HG02588 (cell line): ENCODE data around the gene RPL23.

Experiments
- ATAC-seq: cut with Tn5 transposase; IDR thresholded peaks from one replicate; pipeline ENCODE4 v1.9.1; 2021; ENCODE audit warnings: mild to moderate bottlenecking, moderate library complexity; ENCODE audit not compliant: unreplicated experiment

Gene RPL23

DNA sequence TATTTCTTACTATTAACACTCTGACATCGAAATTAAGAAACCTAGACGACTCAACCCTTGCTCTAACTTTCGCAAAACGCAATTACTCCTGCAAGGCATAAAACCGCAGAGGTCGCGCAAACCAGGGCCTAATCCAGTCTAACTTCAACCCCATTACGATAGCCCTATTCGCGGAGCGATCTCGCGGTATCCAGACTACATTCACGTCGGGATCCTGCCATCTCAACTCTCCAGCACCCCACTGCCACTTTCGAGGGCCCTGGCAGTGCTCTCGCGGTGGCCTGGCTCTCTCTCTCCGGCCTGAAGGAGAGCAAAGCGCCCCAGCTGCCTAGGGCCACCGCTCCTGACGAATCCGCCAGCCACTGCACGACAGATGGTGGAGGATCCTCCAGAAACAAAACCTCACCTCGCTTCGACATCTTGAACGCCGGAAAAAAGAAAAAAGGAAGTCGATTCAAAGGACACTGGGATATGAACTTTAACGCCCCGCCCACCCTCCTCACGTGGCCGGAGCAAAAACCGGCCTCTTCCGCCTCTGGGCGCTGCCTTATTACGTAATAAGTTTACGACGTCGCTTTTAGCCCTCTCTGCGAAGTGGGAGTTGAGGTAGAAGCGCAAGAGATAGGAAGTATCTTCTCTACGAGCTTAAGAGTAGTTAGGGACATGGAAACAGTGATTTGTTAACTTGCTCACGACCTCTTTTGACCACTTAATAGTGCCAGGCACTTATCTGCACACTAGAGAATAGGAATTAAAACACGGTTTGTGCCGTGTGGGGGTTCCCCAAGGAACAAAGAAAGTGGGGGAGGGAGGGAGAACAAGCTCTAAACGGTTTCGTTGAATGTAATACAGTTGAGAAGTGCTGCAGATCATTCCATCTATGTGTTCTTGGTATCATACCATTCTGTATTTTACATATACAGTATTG is at the start of gene RPL23:
TSS of gene RPL23 (minus strand) at position 430 of the 928 bp plus-strand sequence. CDS start at position 419, 11 bp downstream.
- peak; percentile 81 for ATAC-seq

DNA sequence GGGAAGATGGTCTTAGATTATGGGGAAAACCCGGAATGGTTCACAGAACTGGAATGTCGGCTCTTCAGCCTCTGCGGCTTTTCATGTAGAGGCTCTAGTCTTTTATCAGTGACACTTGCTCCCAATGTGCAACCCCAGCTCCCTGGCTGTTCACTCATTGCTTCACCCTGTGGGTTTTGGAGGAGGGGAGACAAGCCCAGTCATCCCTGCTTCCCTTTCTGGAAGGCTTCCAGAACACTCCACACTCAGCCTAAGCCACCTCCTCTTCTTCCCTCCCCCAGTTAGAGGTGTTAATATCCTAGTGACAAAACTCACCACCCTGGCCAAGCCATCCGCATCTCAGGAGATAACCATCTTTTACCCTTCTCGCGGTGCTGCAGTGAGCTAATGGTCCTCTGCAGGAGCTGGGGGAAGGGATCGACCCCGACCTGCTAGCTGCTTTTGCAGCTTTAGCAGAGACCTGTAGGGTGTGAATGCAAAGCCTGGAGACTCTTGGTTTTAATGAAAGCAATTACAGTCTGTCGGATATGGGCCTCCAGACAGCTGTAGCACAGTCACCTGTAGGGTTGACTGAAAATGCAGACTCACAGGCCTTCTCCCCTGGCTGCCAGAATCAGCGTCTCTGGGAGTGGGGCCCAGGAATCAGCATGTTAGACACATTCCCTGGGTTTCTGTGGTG is 47.6 kb upstream of the RPL23 start:
- no peak for ATAC-seq

DNA sequence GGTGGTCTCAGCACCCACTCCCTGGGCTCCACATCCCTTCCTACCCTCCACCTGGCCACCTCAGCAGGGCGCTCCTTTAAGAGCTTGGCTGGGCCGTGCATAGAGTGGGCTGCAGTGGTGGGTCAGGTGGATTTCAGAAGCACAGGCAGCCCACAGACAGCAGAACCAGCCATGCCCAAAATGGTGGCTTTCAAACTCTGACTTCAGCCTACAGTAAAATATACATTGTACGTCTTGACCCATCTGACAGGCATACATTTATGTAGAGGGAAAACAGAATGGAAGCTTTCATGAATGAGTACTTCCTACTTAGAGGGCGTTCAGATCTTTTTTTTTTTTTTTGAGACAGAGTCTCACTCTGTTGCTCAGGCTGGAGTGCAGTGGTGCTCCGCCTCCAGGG is 45.9 kb upstream of the RPL23 start:
- no peak for ATAC-seq

DNA sequence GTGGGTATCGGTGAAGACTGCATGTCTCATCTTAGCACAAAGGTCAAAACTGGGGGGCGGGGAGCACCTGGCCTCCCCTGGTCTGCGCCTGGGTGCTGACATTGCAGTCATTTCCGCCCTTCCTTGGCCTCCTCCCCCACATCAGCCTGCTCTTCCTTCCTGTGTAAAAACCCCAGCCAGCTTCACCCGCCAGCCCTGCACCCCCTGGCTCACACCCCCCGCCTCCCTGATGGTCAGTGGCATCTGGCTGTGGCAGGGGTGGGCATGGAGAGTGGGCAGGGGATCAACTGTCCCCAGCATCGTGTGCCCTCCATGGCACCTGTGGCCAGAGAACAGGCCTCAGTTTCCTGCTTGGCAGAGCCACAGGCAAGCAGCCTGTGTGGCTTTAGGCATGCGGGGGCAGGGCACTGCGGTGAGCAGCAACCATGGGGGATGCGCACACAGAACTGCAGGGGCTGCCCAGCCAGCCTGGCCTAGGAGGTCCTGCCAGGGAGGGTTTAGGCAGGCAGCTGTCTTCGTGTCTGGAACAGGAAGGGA is 45.4 kb upstream of the RPL23 start:
- ATAC-seq: peak; percentile 68

DNA sequence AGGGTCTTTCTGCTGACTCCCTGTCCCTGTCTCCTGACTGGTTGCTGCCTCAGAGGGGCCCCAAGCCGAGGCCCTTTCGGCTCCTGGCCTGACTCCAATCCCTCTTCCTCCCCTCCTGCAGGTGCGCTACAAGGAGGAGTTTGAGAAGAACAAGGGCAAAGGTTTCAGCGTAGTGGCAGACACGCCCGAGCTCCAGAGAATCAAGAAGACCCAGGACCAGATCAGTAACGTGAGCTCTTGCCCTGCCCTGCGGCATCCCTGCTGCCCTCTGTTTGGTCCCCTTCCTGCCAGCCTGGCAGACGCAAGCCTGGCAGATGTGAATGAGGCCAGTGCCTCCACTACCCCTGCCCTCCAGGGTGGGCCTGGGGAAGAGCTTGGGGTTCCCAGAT is 44.8 kb upstream of the RPL23 start:
- no peak for ATAC-seq

DNA sequence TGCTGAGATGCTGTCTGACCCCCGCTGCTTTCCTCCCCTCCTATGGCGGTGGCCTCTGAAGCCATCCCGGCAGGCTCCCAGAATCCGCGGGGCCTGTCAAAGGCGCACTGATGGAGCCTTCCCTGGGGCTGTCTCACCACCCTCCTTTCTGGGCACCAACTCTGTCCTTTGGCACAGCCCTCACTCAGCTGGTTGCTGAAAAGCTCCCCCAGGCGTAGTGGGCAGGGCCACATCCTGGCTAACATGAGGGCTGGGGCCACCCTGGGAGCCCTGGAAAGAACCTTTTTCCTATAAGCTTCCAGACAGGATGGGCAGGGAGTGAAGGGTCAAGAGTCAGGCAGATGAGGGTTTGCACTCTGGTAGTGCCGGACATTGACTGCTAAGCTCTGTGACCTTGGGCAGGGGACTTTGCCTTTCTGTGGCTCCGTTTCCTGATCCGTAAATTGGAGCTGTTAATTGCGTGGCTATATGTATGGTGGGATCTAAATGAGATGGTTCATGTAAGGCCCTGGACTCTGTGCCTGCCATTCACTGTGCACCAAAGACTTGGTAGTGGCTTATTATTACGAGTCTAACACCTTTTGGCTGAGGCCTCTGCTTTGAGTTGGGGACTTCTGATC is 44.3 kb upstream of the RPL23 start:
- no peak for ATAC-seq

DNA sequence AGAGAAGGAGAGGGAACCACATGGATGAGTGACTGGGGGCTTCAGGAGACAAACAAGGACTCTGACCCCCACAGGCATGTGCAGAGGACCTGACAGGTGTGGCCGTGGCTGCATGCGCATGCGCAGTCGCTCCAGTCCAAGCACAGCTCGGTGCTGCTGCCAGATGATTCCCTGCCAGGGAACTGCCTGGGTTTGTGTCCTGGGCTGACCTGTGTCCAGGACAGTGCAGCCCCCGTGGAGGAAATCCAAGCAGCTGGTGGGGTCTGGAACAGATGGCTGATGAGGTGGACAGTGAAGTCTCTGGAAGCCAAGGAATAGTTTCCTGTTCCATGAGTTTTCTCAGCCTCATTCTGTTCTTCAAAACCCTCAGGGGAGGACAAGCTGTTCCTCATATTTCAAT is 43.7 kb upstream of the RPL23 start:
- no peak for ATAC-seq

DNA sequence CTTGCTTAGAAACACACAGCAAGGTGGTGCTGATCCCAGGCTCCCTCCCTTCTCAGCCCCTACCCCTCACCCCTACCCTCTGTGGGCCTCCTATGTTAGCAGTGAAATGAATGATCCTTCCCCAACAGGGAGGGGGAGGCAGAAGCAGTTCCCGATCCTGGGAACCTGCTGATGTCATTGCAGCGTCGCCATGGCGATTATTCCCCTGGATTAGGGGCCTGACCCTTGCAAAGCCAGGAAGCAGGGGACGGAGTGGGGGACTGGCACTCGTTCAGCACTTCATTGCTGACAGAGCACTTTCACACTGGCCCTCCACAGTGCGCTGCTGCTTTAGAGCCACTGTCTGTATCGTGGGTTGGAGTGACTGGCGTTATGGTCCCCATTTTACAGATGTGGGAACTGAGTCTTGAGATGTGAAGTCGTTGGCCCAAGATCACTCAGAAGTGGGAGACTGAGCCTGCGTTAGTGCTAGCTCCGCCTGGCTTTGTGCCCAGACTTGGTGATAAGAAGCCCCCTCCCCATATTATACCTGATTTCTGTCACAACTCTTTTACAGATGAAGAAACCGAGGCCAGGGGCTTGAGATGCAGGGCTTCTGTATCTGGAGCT is 42.9 kb upstream of the RPL23 start:
- ATAC-seq: no peak

DNA sequence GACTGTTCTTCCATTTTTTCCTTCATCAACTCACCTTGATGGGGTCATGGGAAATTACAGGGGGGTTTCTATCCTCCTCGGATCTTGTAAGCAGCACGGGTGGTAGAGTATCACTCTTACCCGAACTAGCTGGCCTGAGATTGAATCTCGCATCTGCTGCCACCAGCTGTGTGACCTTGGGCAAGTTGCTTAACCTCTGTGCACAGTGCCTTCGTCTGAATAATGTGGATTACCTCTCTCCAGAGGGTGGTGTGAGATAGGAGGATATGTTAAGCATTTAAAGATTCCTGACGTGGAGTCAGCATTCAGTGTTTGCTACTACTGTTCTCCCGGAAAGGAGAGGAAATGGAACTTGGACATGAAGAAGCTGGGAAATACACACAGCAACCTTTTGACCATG is 40.8 kb upstream of the RPL23 start:
- ATAC-seq: no peak

DNA sequence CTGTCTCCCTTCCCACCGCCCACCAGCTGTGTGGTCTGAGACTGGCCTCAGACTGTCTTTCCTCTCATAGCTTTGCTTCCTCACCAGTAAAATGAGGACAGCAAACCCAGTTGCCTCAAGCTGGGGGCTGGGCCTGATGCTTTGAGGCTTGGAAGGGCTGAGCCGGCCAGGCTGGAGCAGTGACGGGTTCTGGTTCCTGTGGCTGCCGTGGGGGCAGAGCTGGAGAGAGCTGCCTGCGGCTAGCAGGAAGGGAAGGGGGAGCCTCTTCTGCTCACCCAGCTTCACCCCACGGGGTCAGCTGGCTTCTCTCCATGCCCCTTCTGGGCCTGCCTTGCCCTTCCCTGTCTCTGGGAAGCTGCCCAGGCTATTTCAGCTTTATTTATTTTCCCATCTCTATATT is 40.1 kb upstream of the RPL23 start:
- no peak for ATAC-seq

DNA sequence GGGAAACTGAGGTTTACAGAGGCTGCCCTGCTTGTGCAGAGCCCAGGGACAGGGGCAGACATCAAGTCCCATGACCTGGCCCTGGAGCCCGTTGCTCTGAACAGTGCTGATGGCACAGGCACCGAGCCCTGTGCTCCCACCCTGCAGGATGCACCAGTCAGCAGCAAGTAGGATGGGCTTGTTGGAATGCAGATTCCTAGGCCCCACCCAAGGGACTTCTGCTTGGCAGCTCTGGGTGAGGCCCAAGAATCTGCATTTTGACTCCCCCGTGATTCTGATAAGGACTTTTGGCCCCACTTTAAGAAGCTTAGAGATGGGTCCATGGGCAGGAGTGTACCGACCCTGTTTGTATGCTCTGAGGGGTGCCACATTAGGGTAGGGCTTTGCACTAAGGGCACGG is 39.6 kb upstream of the RPL23 start:
- ATAC-seq: no peak

DNA sequence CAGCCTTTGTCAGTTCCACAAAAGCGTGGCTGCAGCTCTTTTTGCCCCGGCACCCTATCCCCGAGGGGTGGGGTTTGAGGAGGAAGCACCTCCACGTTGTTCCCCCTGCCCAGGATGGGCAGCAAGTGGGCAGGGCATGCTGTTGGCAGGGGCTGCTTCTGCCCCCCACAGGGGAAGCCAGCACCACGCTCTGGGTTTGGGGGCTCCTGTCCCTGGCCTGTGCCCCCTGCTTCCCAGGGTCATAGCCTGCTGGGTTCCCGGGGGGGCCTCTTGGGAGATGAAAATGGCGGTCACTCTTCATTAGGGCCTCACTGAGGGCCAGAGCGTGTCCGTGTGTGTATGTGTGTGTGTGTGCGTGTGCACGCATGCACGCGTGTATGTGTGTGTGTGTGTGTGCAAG is 39.1 kb upstream of the RPL23 start:
- ATAC-seq: no peak

DNA sequence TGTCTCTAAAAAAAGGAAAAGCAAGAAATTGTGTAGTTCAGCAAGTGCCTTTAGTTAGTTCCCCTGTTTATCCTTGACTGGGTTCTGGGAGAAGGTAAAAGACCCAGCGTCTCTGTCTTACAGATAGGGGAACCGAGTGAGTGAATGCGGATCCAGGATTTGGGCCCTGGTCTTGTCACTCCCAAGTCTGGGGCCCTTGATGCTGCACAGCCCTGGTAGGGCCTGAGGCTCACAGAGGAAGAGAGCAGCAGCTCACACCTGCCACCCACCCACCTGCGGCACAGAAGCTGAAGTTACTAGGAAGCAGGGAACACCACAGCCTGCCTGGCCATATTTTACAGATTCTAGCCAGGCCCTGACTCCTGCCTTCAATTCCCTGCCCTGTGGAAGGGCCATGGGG is 38.6 kb upstream of the RPL23 start:
- no peak for ATAC-seq

DNA sequence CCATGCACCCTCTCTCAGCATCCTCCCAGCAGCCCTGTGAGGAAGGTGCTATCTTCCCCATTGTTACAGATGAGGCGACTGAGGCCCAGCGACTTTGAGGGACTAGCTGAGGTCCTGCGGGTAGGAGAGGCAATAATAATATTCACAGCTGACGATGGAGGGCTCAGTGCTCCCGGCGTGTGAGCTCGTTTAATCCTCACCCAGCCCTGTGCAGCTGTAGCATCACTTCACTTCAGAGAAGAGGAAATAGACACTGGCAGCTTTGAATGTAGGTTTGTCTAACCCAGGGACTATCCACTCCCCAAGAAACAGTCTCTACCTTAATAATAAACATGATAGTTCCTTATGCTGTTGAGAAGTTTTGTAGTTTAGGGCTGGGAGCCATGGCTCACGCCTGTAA is 37.9 kb upstream of the RPL23 start:
- no peak for ATAC-seq

DNA sequence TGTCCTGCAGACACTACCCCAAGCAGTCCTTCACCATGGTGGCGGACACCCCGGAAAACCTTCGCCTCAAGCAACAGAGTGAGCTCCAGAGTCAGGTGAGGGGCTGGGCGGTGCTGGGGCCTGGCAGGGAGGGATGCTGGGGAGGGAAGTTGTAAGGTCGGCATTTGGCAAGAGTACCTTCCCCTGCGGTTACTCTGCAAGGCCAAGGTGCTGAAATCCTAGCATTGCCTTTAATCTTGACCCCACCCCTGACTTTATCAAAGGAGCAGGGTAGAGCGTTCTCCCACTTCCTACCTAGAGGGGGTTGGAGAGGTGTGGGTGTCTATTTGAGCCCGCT is 36.9 kb upstream of the RPL23 start:
- ATAC-seq: no peak

DNA sequence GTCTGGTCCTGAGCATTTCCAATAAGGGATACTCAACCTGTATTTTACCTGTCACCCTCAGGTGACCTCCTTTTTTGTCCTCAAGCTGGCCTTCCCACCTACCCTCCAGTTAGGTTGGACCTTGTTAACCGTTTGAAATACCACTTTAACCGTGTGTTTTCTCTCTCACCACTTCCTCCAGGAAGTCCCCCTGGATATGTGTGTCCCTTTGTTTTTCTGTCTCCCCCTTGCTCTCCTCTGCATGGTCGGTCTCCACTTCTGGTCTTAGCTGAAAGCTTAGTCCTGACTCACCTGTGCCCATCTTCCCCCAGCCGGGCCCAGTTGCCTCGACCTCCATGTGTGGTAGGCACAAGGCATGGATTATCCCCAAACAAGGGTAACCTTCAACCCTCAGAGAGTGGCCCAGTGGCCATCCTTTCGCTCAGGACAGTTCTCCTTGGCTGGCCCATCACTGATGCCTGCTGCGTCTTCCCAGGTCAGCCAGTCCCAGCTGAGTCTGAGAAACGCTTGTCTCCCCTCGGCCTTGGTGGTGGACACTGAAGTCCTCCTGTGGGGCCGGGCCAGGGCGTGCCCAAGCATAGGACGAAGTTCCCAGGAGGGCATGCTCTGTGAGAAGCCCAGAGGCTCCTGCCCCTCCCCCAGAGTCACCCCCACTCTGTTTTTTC is 36.4 kb upstream of the RPL23 start:
- ATAC-seq: no peak

DNA sequence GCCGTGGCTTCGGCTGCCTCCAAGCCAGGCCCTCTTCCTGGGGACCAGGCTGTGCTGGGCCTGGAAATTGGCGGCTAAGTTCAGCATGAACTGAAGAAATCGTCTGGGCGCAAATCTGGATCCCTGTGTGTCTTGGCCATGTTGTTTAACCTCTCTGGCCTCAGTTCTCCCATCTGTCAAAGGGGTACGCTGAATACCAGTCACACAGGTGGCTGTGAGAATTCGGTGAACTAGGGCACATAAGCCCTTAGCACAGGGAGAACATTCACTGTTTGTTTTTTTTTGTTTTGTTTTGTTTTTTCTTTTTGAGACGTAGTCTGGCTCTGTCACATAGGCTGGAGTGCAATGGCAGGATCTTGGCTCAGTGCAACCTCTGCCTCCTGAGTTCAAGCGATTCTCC is 35.3 kb upstream of the RPL23 start:
- ATAC-seq: no peak

DNA sequence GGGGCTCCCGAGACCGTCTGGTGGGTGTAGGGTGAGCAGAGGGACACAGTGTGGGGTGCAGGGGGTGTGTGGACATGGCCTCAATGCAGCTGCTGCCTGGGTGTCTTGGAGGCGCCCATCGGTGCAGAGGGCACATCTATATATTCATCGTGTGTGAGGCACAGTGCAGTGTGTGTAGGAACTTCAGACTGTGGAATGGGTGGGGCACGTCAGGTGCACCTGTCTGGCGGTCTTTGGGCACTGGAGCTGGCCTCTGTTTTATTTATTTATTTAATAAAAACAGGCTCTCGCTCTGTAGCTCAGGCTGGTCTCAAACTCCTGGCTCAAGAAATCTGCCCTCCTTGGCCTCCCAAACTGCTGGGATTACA is 33.1 kb upstream of the RPL23 start:
- ATAC-seq: no peak

DNA sequence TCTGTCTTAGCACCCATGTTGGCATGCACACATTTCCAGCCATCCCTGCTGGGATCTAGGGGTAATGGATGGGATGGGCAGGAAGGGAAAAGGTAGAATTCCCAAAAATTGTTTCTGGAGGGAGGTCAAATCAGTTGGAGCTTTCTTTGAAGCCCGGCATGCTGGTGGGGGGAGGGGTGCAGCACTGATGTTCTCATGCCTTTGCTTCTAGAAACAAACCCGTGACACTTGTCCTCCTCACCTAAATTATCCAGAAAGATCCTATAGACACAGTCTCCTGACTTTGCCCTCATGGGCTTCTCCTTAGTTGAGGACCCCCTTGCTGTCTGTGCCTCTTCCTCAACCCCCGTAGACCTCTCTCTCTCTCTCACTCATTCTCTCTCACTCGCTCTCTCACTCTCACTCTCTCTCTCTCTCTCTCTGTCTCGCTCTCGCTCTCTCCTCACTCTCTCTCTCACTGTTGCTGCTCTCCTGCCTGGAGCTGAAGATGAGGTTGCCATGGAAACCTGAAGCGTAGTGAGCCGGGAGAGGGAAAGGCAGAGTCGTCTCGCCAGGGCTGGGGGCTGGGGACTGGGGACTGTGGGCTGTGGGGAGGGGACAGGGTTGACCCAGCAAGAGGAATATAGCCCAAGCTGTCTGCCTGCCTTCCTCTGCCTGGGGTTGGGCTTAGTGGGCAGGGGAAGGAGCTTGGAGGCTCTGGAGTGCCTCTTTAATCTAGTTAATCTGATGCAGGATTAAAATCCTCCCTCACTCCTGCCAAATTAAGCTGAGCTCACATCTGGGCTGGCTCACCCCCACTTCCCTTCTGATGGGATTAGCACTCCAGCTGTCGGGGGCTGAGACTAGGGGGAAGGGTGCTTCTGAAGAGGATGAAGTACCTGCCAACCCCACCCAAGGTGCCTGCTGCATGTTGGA is 32.5 kb upstream of the RPL23 start:
- ATAC-seq: no peak
